GM18951 (cell line): ENCODE measurements around the gene MAD1L1.

Source experiments
- POLR2A ChIP-seq: IDR thresholded peaks from 4 replicates; pipeline ENCODE4 v1.6.1; 2011; ENCODE audit warnings: mild to moderate bottlenecking; ENCODE audit not compliant: insufficient read length, insufficient read depth; ENCODE audit errors: extremely low read depth
- in situ Hi-C: fragments of 300-500 bp; cut with MboI; formaldehyde crosslinking; loops from one replicate; pipeline ENCODE4 v1.12.0; 2022; ENCODE audit warnings: low sequenced_read_pairs, mixed read lengths, inconsistent platforms; ENCODE audit not compliant: unreplicated experiment

Gene MAD1L1

GRCh38 chr7:2007551-2007950 is 225.2 kb downstream of the MAD1L1 start:
- in situ Hi-C loops, result no loop called here
- TF ChIP-seq POLR2A, result no peak

GRCh38 chr7:2006921-2007381 is 225.8 kb downstream of the MAD1L1 start:
- in situ Hi-C loops, result no loop called here
- TF ChIP-seq POLR2A, result no peak

- no peak for TF ChIP-seq POLR2A
- in situ Hi-C loops, result no loop called here
Observed at GRCh38 chr7:2006231-2006771, 226.4 kb downstream of the MAD1L1 start.

- in situ Hi-C loops, result no loop called here
- TF ChIP-seq POLR2A, result no peak
Observed at GRCh38 chr7:2005786-2006185, 227.0 kb downstream of the MAD1L1 start.

- in situ Hi-C loops, result no loop called here
- TF ChIP-seq POLR2A, result no peak
Observed at GRCh38 chr7:2004841-2005725, 227.7 kb downstream of the MAD1L1 start.

GRCh38 chr7:2003931-2004812 is 228.6 kb downstream of the MAD1L1 start:
- in situ Hi-C loops, result no loop called here
- no peak for TF ChIP-seq POLR2A

GRCh38 chr7:2003451-2003930 is 229.3 kb downstream of the MAD1L1 start:
- no peak for TF ChIP-seq POLR2A
- in situ Hi-C loops, result no loop called here

GRCh38 chr7:2002561-2003450 is 229.9 kb downstream of the MAD1L1 start:
- no peak for TF ChIP-seq POLR2A
- in situ Hi-C loops, result no loop called here

GRCh38 chr7:2001601-2002442 is 230.9 kb downstream of the MAD1L1 start:
- in situ Hi-C loops, result no loop called here
- no peak for TF ChIP-seq POLR2A

GRCh38 chr7:2000746-2001321 is 231.9 kb downstream of the MAD1L1 start:
- TF ChIP-seq POLR2A, result no peak
- in situ Hi-C loops, result no loop called here

- TF ChIP-seq POLR2A, result no peak
- in situ Hi-C loops, result no loop called here
Observed at GRCh38 chr7:2000153-2000687, 232.5 kb downstream of the MAD1L1 start.
